Glutamatergic neuron (in vitro differentiated cells): Measurements from ENCODE around the gene FBXO46. TPM values are rescaled to one million over a fixed set of nuclear protein-coding genes. Genes with fewer than 3 reads are reported as not detected.
A peak's percentile ranks its signal among the peaks of the same experiment; 100 is the strongest.

Source experiments
- DNase-seq: peaks from one replicate; pipeline ENCODE4 v3.0.0; 2022
- H3K27ac Mint-ChIP-seq: one replicate; pipeline ENCODE4 v1.8.0; 2020; ENCODE audit warnings: mild to moderate bottlenecking, mixed read lengths, inconsistent platforms; ENCODE audit not compliant: unreplicated experiment
- H3K27me3 Mint-ChIP-seq: one replicate; pipeline ENCODE4 v1.8.0; 2020; ENCODE audit warnings: mild to moderate bottlenecking, moderate library complexity, mixed read lengths, inconsistent platforms; ENCODE audit not compliant: unreplicated experiment
- H3K36me3 Mint-ChIP-seq: one replicate; pipeline ENCODE4 v1.8.0; 2020; ENCODE audit warnings: mild to moderate bottlenecking, mixed read lengths, inconsistent platforms; ENCODE audit not compliant: unreplicated experiment
- H3K4me1 Mint-ChIP-seq: one replicate; pipeline ENCODE4 v1.8.0; 2020; ENCODE audit warnings: mild to moderate bottlenecking, low read depth, mixed read lengths, inconsistent platforms; ENCODE audit not compliant: unreplicated experiment
- H3K4me3 Mint-ChIP-seq: one replicate; pipeline ENCODE4 v1.8.0; 2020; ENCODE audit warnings: mild to moderate bottlenecking, mixed read lengths, inconsistent platforms; ENCODE audit not compliant: unreplicated experiment
- H3K9me3 Mint-ChIP-seq: one replicate; pipeline ENCODE4 v1.8.0; 2020; ENCODE audit warnings: mild to moderate bottlenecking, moderate library complexity, mixed read lengths, inconsistent platforms; ENCODE audit not compliant: unreplicated experiment
- total RNA-seq: library from RNA; stranded (reverse); fragmentation: NEBNext Ultra II Directional; extraction: Animal tissue kit (Norgen Biotek cat#: 25700); gene quantifications from one replicate; pipeline ENCODE4 v1.2.1, GENCODE V29; 2021; ENCODE audit not compliant: unreplicated experiment
- TF ChIP-seq, protein P1 (sequence below): fragments of 200-600 bp; sonication (generic); IDR thresholded peaks from one replicate; pipeline ENCODE4 v1.5.0; 2021; ENCODE audit not compliant: partially characterized antibody, unreplicated experiment

Gene FBXO46
- total RNA-seq, 1 donor from 2014 or later, result 20.4 TPM

DNA sequence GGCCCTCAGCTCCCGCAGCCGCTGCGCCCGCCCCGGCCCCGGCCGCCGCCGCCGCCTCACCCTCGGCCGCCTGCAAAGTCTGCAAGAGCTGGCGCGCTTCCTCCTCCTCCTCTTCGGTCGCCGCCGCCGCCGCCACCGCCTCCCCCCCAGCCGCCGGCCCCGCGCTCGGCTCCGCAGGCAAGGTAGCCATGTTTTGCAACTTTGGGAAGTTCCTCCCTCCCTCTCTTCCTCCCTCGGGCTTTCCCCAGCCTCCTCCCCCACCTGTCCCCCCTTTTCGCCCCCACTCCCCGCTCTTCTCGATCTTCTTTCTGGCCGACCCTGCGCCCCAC, 37.9 kb upstream of the FBXO46 start:
- H3K27ac Mint-ChIP-seq, result no peak overlapping the region
- TF ChIP-seq, protein P1, sequence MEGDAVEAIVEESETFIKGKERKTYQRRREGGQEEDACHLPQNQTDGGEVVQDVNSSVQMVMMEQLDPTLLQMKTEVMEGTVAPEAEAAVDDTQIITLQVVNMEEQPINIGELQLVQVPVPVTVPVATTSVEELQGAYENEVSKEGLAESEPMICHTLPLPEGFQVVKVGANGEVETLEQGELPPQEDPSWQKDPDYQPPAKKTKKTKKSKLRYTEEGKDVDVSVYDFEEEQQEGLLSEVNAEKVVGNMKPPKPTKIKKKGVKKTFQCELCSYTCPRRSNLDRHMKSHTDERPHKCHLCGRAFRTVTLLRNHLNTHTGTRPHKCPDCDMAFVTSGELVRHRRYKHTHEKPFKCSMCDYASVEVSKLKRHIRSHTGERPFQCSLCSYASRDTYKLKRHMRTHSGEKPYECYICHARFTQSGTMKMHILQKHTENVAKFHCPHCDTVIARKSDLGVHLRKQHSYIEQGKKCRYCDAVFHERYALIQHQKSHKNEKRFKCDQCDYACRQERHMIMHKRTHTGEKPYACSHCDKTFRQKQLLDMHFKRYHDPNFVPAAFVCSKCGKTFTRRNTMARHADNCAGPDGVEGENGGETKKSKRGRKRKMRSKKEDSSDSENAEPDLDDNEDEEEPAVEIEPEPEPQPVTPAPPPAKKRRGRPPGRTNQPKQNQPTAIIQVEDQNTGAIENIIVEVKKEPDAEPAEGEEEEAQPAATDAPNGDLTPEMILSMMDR, result no peak
- H3K4me3 Mint-ChIP-seq, result peak overlapping the region; percentile 79
- peaks cover 5% of the 10 kb centered on the region for H3K4me1 Mint-ChIP-seq
- no peak for DNase-seq
- H3K9me3 Mint-ChIP-seq, result peaks cover 18% of the 10 kb centered on the region
- no peaks in the 10 kb centered on the region for H3K36me3 Mint-ChIP-seq
- H3K27me3 Mint-ChIP-seq, result peaks cover 25% of the 10 kb centered on the region

DNA sequence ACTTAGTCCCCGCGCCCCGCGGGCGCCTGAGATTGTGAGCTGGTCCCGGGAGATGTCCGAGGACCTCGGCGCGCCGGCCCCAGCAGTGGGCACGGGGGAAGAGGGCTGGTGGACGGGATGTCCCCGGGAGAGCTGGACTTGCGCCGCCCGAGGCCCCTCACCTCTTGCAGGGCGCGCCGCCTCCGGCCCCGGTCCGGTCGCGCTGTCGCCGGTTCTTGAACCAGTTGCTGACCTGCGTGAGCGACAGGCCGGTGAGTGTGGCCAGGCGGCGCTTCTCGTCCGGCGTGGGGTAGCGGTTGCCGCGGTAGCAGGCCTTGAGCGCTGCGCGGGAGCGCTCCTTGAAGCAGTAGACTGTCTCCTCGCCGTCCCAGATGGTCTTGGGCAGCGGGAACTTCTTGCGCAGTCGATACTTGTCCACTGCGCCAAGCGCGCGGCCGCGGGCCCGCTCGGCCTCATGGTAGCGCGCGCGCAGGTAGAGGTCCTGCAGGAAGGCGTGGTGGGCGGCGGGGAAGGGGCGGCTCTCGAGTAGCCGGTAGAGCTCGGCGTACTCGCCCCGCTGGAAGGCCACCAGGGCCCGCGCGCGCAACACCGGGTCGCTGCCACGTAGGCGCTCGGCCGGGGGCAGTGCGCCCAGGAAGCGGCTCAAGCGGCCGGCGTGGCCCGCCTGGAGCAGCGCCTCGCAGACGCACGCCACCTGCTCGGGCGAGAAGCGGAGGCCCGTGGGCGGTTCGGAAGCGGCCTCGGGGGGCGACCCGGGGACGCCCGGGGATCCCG, 37.4 kb upstream of the FBXO46 start:
- H3K4me1 Mint-ChIP-seq, result peaks cover 5% of the 10 kb centered on the region
- H3K4me3 Mint-ChIP-seq, result peak overlapping the region; percentile 77
- H3K36me3 Mint-ChIP-seq, result no peaks in the 10 kb centered on the region
- H3K9me3 Mint-ChIP-seq, result peaks cover 18% of the 10 kb centered on the region
- H3K27me3 Mint-ChIP-seq, result peaks cover 21% of the 10 kb centered on the region
- DNase-seq, result peak; percentile 63
- no peak overlapping the region for H3K27ac Mint-ChIP-seq
- TF ChIP-seq, protein P1, result no peak

DNA sequence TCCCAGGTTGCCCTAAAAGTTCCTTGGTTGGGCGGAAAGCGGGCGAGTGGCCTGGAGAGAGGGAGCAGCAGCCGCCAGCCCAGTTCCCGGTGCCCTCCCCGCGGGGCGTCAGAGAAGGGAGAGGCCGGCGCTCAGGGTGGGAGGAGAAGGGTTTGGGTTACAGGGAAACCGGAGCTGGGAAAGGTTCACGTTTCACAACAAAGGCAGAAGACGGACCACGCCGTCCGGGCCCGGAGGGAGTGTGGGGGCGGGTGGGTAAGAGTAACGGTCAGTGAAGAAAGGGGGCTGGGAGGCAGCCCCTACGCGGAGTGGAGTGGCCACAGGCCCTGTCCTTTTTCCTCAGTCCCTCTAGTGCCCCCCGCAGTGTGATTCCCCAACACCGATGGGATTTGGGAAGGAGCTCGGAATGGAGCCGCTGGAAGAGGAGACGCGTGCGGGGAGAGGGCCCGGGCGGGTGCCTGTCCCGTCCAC, 36.7 kb upstream of the FBXO46 start:
- Mint-ChIP-seq H3K27me3 (peaks cover 19% of the 10 kb centered on the region), H3K4me1 (peaks cover 5% of the 10 kb centered on the region), H3K27ac (no peak overlapping the region), H3K36me3 (no peaks in the 10 kb centered on the region), H3K9me3 (peaks cover 16% of the 10 kb centered on the region), H3K4me3 (peak overlapping the region; percentile 65)
- TF ChIP-seq, protein P1, result no peak
- DNase-seq, result peak; percentile 46

DNA sequence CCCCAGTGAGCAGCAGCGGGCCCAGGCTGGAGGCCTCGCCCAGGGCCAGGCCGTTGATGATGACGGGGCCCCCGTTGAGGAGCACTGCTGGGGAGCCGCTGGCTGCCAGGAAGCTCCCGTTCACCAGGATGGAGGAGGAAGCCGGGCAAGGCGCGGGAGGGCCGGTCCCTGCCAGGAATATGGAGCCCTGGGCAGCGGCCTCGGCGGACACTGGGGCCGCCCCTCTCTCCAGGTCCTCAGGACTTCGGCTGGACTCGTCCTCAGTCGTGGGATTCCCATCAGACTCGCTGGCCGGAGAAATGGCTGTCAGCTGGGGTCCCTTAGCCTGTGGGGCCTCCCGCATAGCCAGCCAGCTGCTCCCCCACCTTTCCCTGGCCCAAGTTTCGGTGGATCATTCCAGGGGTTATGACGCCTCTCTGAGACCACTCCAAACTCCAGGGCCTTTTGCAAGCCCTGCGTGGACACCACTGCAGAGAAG, 36.2 kb upstream of the FBXO46 start:
- Mint-ChIP-seq H3K27me3 (peaks cover 17% of the 10 kb centered on the region), H3K27ac (no peak overlapping the region), H3K36me3 (no peaks in the 10 kb centered on the region), H3K4me1 (peaks cover 5% of the 10 kb centered on the region), H3K9me3 (peaks cover 10% of the 10 kb centered on the region), H3K4me3 (peak overlapping the region; percentile 65)
- TF ChIP-seq, protein P1, result no peak
- DNase-seq, result no peak

DNA sequence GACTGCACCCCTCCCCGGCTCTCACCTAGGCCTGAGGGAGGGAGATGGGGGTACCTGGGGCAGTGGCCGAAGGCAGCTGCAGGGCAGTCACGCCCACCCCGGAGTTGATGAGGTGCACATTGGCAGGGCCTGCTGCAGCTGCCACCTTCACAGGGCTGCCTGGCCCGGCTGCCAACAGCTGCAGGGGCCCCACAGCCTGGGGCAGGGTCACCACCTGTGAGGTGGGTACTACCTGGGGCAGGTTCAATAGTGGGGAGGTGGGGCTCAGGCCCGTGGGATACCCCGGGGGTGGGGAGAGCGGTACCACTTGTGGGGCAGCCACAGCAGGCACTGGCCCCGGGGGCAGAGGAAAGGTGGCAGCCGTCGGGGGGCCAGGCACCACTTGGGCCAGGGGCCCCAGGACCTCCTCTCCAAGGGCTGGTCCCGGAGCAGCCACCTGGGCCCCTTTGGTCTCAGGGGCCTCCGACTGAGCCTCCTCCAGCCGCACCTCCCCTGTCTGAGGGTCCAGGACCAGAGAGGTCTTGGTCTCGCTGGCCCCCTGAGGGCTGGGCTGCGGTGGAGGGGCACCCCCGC, 35.7 kb upstream of the FBXO46 start:
- peaks cover 10% of the 10 kb centered on the region for H3K9me3 Mint-ChIP-seq
- no peak overlapping the region for H3K27ac Mint-ChIP-seq
- DNase-seq, result no peak
- H3K36me3 Mint-ChIP-seq, result no peaks in the 10 kb centered on the region
- peaks cover 5% of the 10 kb centered on the region for H3K4me1 Mint-ChIP-seq
- TF ChIP-seq, protein P1, result no peak
- H3K4me3 Mint-ChIP-seq, result no peak overlapping the region
- H3K27me3 Mint-ChIP-seq, result peaks cover 17% of the 10 kb centered on the region
